ENCODE measurements around the gene MCUB.

MCUB gene

GRCh38 chr4:109607976-109608375 is 47.9 kb downstream of the MCUB start:
- Histone ChIP-seq H3K27ac (ENCODE audit: extremely low read depth, low read depth, low read length) (no peak overlapping the region), H3K36me3 (ENCODE audit: control insufficient read depth in 2 of 2, insufficient read depth in 1 of 2, low read length in 2 of 2) (no peaks in the 10 kb centered on the region), H3K9me3 (ENCODE audit: control insufficient read depth, insufficient read depth, low read depth, low read length) (no peaks in the 10 kb centered on the region), H3K4me1 (ENCODE audit: control insufficient read depth, insufficient read depth, low read length) (no peaks in the 10 kb centered on the region), H3K4me3 (ENCODE audit: low read depth, low read length) (no peak overlapping the region)
- CTCF ChIA-PET: no interaction called here
- POLR2A ChIA-PET: no interaction called here
- TF ChIP-seq GLIS2 (tag by site-specific recombination; IDR thresholded peaks at IDR 0.05): no peak
- no peak for TF ChIP-seq GLI2 (tag by site-specific recombination; IDR thresholded peaks at IDR 0.05; ENCODE audit: borderline replicate concordance, low read depth)
- TF ChIP-seq ZNF544 (tag by site-specific recombination; IDR thresholded peaks at IDR 0.05): no peak
- no peak for TF ChIP-seq ZNF157 (tag by site-specific recombination; IDR thresholded peaks at IDR 0.05)
- TF ChIP-seq, protein P1, sequence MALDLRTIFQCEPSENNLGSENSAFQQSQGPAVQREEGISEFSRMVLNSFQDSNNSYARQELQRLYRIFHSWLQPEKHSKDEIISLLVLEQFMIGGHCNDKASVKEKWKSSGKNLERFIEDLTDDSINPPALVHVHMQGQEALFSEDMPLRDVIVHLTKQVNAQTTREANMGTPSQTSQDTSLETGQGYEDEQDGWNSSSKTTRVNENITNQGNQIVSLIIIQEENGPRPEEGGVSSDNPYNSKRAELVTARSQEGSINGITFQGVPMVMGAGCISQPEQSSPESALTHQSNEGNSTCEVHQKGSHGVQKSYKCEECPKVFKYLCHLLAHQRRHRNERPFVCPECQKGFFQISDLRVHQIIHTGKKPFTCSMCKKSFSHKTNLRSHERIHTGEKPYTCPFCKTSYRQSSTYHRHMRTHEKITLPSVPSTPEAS (tag by site-specific recombination; IDR thresholded peaks at IDR 0.05): no peak
- TF ChIP-seq, protein P2, sequence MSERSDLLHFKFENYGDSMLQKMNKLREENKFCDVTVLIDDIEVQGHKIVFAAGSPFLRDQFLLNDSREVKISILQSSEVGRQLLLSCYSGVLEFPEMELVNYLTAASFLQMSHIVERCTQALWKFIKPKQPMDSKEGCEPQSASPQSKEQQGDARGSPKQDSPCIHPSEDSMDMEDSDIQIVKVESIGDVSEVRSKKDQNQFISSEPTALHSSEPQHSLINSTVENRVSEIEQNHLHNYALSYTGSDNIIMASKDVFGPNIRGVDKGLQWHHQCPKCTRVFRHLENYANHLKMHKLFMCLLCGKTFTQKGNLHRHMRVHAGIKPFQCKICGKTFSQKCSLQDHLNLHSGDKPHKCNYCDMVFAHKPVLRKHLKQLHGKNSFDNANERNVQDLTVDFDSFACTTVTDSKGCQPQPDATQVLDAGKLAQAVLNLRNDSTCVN (tag by site-specific recombination; optimal IDR thresholded peaks at IDR 0.05): no peak
- TF ChIP-seq ZNF658 (tag by site-specific recombination; IDR thresholded peaks at IDR 0.05): no peak
- no peak for TF ChIP-seq ZNF777 (tag by site-specific recombination; IDR thresholded peaks at IDR 0.05; ENCODE audit: borderline replicate concordance)
- TF ChIP-seq ZNF677 (tag by site-specific recombination; IDR thresholded peaks at IDR 0.05): no peak
- no peak for TF ChIP-seq ZNF707 (tag by site-specific recombination; IDR thresholded peaks at IDR 0.05)
- no peak for TF ChIP-seq KLF10 (tag by site-specific recombination; IDR thresholded peaks at IDR 0.05)
- no peak for TF ChIP-seq KLF1 (tag by site-specific recombination; IDR thresholded peaks at IDR 0.05)
- TF ChIP-seq, protein P3, sequence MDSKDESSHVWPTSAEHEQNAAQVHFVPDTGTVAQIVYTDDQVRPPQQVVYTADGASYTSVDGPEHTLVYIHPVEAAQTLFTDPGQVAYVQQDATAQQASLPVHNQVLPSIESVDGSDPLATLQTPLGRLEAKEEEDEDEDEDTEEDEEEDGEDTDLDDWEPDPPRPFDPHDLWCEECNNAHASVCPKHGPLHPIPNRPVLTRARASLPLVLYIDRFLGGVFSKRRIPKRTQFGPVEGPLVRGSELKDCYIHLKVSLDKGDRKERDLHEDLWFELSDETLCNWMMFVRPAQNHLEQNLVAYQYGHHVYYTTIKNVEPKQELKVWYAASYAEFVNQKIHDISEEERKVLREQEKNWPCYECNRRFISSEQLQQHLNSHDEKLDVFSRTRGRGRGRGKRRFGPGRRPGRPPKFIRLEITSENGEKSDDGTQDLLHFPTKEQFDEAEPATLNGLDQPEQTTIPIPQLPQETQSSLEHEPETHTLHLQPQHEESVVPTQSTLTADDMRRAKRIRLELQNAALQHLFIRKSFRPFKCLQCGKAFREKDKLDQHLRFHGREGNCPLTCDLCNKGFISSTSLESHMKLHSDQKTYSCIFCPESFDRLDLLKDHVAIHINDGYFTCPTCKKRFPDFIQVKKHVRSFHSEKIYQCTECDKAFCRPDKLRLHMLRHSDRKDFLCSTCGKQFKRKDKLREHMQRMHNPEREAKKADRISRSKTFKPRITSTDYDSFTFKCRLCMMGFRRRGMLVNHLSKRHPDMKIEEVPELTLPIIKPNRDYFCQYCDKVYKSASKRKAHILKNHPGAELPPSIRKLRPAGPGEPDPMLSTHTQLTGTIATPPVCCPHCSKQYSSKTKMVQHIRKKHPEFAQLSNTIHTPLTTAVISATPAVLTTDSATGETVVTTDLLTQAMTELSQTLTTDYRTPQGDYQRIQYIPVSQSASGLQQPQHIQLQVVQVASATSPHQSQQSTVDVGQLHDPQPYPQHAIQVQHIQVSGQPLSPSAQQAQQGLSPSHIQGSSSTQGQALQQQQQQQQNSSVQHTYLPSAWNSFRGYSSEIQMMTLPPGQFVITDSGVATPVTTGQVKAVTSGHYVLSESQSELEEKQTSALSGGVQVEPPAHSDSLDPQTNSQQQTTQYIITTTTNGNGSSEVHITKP (tag by site-specific recombination; IDR thresholded peaks at IDR 0.05): no peak
- TF ChIP-seq ZNF48 (tag by site-specific recombination; IDR thresholded peaks at IDR 0.05): no peak
- TF ChIP-seq ZNF510 (tag by site-specific recombination; IDR thresholded peaks at IDR 0.05; ENCODE audit: insufficient replicate concordance): no peak
- no peak for TF ChIP-seq EGR2 (tag by site-specific recombination; IDR thresholded peaks at IDR 0.05; ENCODE audit: low read depth)
- no peak for TF ChIP-seq ZNF473 (tag by site-specific recombination; IDR thresholded peaks at IDR 0.05)

DNA sequence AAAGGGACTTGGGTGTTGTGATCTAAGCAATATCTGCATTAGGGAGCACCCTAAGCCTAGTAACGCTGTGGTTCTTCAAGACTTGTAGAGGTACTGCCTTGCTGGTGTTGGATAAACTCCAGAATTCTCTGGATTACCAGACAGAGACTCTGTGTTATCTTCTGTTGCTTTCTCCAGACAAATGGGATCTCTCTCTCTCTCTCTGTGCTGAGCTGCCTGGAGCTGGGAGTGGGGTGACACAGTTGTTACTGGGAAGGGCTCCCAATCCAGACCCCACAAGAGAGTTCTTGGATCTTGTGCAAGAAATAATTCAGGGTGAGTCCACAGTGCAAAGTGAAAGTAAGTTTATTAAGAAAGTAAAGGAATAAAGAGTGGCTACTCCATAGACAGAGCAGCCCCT is 48.8 kb downstream of the MCUB start:
- Histone ChIP-seq H3K9me3 (ENCODE audit: control insufficient read depth, insufficient read depth, low read depth, low read length) (no peaks in the 10 kb centered on the region), H3K4me3 (ENCODE audit: low read depth, low read length) (no peak overlapping the region), H3K27ac (ENCODE audit: extremely low read depth, low read depth, low read length) (no peak overlapping the region), H3K4me1 (ENCODE audit: control insufficient read depth, insufficient read depth, low read length) (no peaks in the 10 kb centered on the region), H3K36me3 (ENCODE audit: control insufficient read depth in 2 of 2, insufficient read depth in 1 of 2, low read length in 2 of 2) (no peaks in the 10 kb centered on the region)
- CTCF ChIA-PET: interaction anchor here (0.6 kb wide), 1 partner anchor 26 kb away, joined by 4 read pairs; no protein-coding TSS in a partner anchor
- POLR2A ChIA-PET: no interaction called here
- TF ChIP-seq OVOL3 (tag by site-specific recombination; IDR thresholded peaks at IDR 0.05): no peak
- no peak for TF ChIP-seq ZFHX2 (tag by site-specific recombination; conservative IDR thresholded peaks at IDR 0.05)
- no peak for TF ChIP-seq GLIS2 (tag by site-specific recombination; IDR thresholded peaks at IDR 0.05)
- TF ChIP-seq ZXDB (tag by site-specific recombination; IDR thresholded peaks at IDR 0.05): no peak
- no peak for TF ChIP-seq ZNF777 (tag by site-specific recombination; IDR thresholded peaks at IDR 0.05; ENCODE audit: borderline replicate concordance)
- no peak for TF ChIP-seq ZNF157 (tag by site-specific recombination; IDR thresholded peaks at IDR 0.05)
